Nephron progenitor cell (in vitro differentiated cells): Measurements from ENCODE around the gene CMTM7.

Experiments used
- DNase-seq: peaks from one replicate; pipeline ENCODE4 v3.0.0; 2021
- H3K27ac Mint-ChIP-seq: 2 replicates; pipeline ENCODE4 v1.8.0; 2021; ENCODE audit warnings: mild to moderate bottlenecking, moderate library complexity, mixed read lengths
- H3K27me3 Mint-ChIP-seq: 2 replicates; pipeline ENCODE4 v1.8.0; 2021; ENCODE audit warnings: mild to moderate bottlenecking, low read depth, mixed read lengths; ENCODE audit not compliant: poor library complexity
- H3K36me3 Mint-ChIP-seq: 2 replicates; pipeline ENCODE4 v1.8.0; 2021; ENCODE audit warnings: low read depth, mixed read lengths
- H3K4me1 Mint-ChIP-seq: 2 replicates; pipeline ENCODE4 v1.8.0; 2021; ENCODE audit warnings: mixed read lengths
- H3K4me3 Mint-ChIP-seq: 2 replicates; pipeline ENCODE4 v1.8.0; 2021; ENCODE audit warnings: mild to moderate bottlenecking, moderate library complexity, mixed read lengths
- H3K9me3 Mint-ChIP-seq: 2 replicates; pipeline ENCODE4 v1.8.0; 2021; ENCODE audit warnings: mild to moderate bottlenecking, moderate library complexity, mixed read lengths
- CTCF ChIP-seq: fragments of 200-600 bp; sonication (generic); IDR thresholded peaks from 2 replicates; pipeline ENCODE4 v1.5.0; 2021; ENCODE audit warnings: antibody characterized with exemption

Gene CMTM7

GRCh38 chr3:32480604-32481003 is 89.0 kb downstream of the CMTM7 start:
- Mint-ChIP-seq H3K9me3 (peaks cover 7% of the 10 kb centered on the region), H3K4me1 (peaks cover 15% of the 10 kb centered on the region), H3K36me3 (peaks cover 79% of the 10 kb centered on the region), H3K4me3 (no peak overlapping the region), H3K27me3 (peaks cover 3% of the 10 kb centered on the region), H3K27ac (no peak overlapping the region)
- no peak for DNase-seq
- no peak for TF ChIP-seq CTCF

GRCh38 chr3:32481791-32482631 is 90.4 kb downstream of the CMTM7 start:
- DNase-seq: no peak
- Mint-ChIP-seq H3K36me3 (peaks cover 81% of the 10 kb centered on the region), H3K9me3 (peaks cover 11% of the 10 kb centered on the region)

GRCh38 chr3:32482693-32483092 is 91.0 kb downstream of the CMTM7 start:
- Mint-ChIP-seq H3K27ac (no peak overlapping the region), H3K4me3 (no peak overlapping the region), H3K27me3 (no peaks in the 10 kb centered on the region), H3K36me3 (peaks cover 82% of the 10 kb centered on the region), H3K9me3 (peaks cover 11% of the 10 kb centered on the region), H3K4me1 (peaks cover 15% of the 10 kb centered on the region)
- TF ChIP-seq CTCF: no peak
- no peak for DNase-seq

More at GRCh38 chr3:32481791-32482631, 90.4 kb downstream of the CMTM7 start:
- no peak for TF ChIP-seq CTCF
- H3K4me3 Mint-ChIP-seq: no peak overlapping the region
- no peaks in the 10 kb centered on the region for H3K27me3 Mint-ChIP-seq
- H3K4me1 Mint-ChIP-seq: peaks cover 15% of the 10 kb centered on the region
- H3K27ac Mint-ChIP-seq: no peak overlapping the region

- peaks cover 15% of the 10 kb centered on the region for H3K4me1 Mint-ChIP-seq
- DNase-seq: no peak
- peaks cover 83% of the 10 kb centered on the region for H3K36me3 Mint-ChIP-seq
- peaks cover 5% of the 10 kb centered on the region for H3K9me3 Mint-ChIP-seq
- H3K27me3 Mint-ChIP-seq: no peaks in the 10 kb centered on the region
- H3K27ac Mint-ChIP-seq: peak overlapping the region; percentile 91
- TF ChIP-seq CTCF: no peak
- no peak overlapping the region for H3K4me3 Mint-ChIP-seq
Observed at GRCh38 chr3:32483772-32484171, 92.1 kb downstream of the CMTM7 start.

- no peak for DNase-seq
- Mint-ChIP-seq H3K4me3 (no peak overlapping the region), H3K27me3 (no peaks in the 10 kb centered on the region), H3K36me3 (peaks cover 76% of the 10 kb centered on the region), H3K27ac (peak overlapping the region; percentile 34), H3K4me1 (peaks cover 15% of the 10 kb centered on the region), H3K9me3 (peaks cover 5% of the 10 kb centered on the region)
- no peak for TF ChIP-seq CTCF
Observed at GRCh38 chr3:32484436-32484835, 92.8 kb downstream of the CMTM7 start.
